LNCaP clone FGC (cell line): ENCODE results near the gene ZC3H13.

Source experiments
- DNase-seq: peaks from one replicate; pipeline ENCODE4 v3.0.0-alpha.2; 2011; ENCODE audit warnings: low read depth
- H3K4me3 ChIP-seq: 2 replicates; pipeline ENCODE4 v1.5.1; 2011; ENCODE audit warnings: mild to moderate bottlenecking, low read depth, low read length, control low read depth
- CTCF ChIP-seq: IDR thresholded peaks from 2 replicates; pipeline ENCODE4 v1.5.1; 2012; ENCODE audit warnings: mild to moderate bottlenecking; ENCODE audit not compliant: control insufficient read depth, insufficient read depth; ENCODE audit errors: extremely low read depth

The ZC3H13 gene

DNA sequence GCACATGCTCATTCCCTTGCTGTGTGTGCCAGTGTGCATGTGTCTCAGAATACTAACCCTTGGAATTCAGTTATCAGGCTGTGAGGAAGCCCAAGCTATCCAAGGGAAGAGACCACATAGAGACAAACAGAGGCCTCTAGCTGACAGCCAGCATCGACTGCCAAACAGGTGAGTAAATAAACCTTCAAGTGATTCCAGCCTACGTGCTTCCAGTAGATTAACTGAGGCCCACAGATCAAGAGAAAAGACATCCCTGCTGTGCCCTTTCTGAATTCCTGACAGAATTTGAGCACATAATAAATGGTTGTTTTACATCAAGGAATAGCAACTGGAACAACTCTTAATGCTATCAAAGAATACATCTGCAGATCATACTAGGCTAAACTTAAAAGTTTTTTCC, 17.5 kb downstream of the ZC3H13 start:
- H3K4me3 ChIP-seq = no peak overlapping the region
- TF ChIP-seq CTCF = no peak
- no peak for DNase-seq

- H3K4me3 ChIP-seq = no peak overlapping the region
- DNase-seq = no peak
- TF ChIP-seq CTCF = no peak
Measured at GRCh38 chr13:46032341-46032740, 20.2 kb downstream of the ZC3H13 start.

DNA sequence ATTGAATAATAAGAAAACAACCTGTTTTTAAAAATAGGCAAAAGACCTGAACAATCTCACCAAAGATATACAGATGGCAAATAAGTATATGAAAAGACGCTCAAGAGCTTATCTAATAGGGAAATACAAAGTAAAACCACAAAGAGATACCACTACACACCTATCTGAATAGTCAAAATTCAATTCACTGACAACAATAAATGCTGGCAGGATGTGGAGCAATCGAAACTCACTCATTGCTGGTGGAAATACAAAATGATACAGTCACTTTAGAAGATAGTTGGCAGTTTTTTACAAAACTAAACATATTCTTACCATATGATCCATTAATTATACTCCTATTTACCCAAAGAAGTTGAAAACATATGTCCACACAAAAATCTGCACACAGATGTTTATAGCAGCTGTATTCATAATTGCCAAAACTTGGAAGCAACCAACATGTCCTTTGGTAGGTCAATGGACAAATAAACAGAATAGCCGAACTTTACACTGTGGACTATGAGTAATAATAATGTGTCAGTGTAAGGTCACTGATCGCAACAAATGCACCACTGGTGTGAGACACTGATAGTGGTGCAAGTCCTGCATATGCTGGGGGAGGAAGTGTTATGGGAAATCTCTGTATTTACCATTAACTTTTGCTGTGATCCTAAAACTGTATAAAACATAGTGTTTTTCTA, 20.8 kb downstream of the ZC3H13 start:
- H3K4me3 ChIP-seq = no peak overlapping the region
- no peak for TF ChIP-seq CTCF
- DNase-seq = no peak

- no peak overlapping the region for H3K4me3 ChIP-seq
- no peak for TF ChIP-seq CTCF
- DNase-seq = no peak
Measured at GRCh38 chr13:46025157-46025556, 27.4 kb downstream of the ZC3H13 start.

DNA sequence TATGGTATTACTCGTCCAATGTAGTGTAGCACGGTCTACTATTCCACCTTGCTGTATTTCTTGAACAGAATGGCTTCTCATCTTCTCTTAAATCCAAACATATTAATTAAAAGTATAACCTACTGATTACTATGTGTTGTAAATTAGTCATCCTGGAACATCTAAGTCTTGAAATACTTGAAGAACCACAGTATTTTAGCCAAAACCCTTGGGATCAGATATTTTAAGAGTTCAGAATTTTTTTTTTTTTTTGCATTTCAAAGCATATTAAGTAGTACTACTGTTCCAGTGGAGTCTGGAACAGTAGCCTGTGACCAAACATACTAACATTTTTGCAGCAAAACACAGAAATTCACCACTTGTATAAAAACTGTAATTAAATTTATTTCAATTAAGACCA, 30.1 kb downstream of the ZC3H13 start:
- H3K4me3 ChIP-seq = no peak overlapping the region
- TF ChIP-seq CTCF = no peak
- DNase-seq = no peak

- no peak for DNase-seq
- TF ChIP-seq CTCF = no peak
- H3K4me3 ChIP-seq = no peak overlapping the region
Measured at GRCh38 chr13:46016216-46016615, 36.3 kb downstream of the ZC3H13 start.

GRCh38 chr13:46015366-46015765, 37.2 kb downstream of the ZC3H13 start:
- no peak for TF ChIP-seq CTCF
- H3K4me3 ChIP-seq = no peak overlapping the region
- DNase-seq = no peak
